B cell (primary cell): ENCODE data around the gene MRPS34. TPM values are rescaled to one million over a fixed set of nuclear protein-coding genes. Genes with fewer than 3 reads are reported as not detected.

ENCODE experiments used
- ATAC-seq: fragments of 200-7000 bp; cut with Tn5 transposase; one replicate; pipeline ENCODE4 v1.10.0; 2021; ENCODE audit warnings: low read depth, mild to moderate bottlenecking, moderate number of reproducible peaks, moderate library complexity
- CTCF ChIA-PET: fragments of 350-600 bp; sonication (Branson Sonifier 250); formaldehyde crosslinking; loops from one replicate; lab custom pipeline; 2021; ENCODE audit warnings: antibody characterized with exemption, inconsistent platforms; lab: Charles Lee
- POLR2A ChIA-PET: fragments of 350-600 bp; sonication (Branson Sonifier 250); formaldehyde crosslinking; loops from one replicate; lab custom pipeline; 2021; ENCODE audit warnings: antibody characterized with exemption; lab: Charles Lee
- DNase-seq: peaks from one replicate; pipeline ENCODE4 v3.0.0; 2013
- H2AFZ ChIP-seq: 2 replicates; pipeline ENCODE4 v1.6.1; 2012; ENCODE audit warnings: mild to moderate bottlenecking, low read depth, low read length; ENCODE audit not compliant: insufficient read depth, poor library complexity, severe bottlenecking
- H3K27ac ChIP-seq, 2 donors: 1 replicate in 1 of 2; 2 replicates in 1 of 2; pipeline ENCODE4 v1.5.1; 2012 to 2013; ENCODE audit warnings: low read length in 2 of 2, mild to moderate bottlenecking in 2 of 2, moderate library complexity in 1 of 2
- H3K27me3 ChIP-seq, 4 experiments: fragments of 200-600 bp in 1 of 4; sonication (generic) in 1 of 4; replicated peaks in 1 of 4; 1 replicate in 2 of 4; 2 replicates in 2 of 4; pipeline versions ENCODE4 v1.6.1 to v1.7.0; 2013 to 2016; ENCODE audit warnings: low read length in 3 of 4, mild to moderate bottlenecking in 2 of 4, mixed read lengths in 1 of 4, moderate library complexity in 1 of 4; ENCODE audit not compliant: insufficient read depth in 4 of 4, control insufficient read depth in 3 of 4; ENCODE audit errors: control extremely low read depth in 1 of 4
- H3K36me3 ChIP-seq, 2 experiments: replicated peaks in 1 of 2; 1 replicate in 1 of 2; 2 replicates in 1 of 2; pipeline versions ENCODE4 v1.6.1 to v1.7.1; 2013; ENCODE audit warnings: low read length in 1 of 2; ENCODE audit not compliant: insufficient read depth in 2 of 2, control insufficient read depth in 1 of 2; ENCODE audit errors: control extremely low read depth in 1 of 2, extremely low read depth in 1 of 2
- H3K4me1 ChIP-seq, 2 donors: fragments of 200-600 bp in 1 of 2; sonication (generic) in 1 of 2; 1 replicate in 1 of 2; 2 replicates in 1 of 2; pipeline versions ENCODE4 v1.5.1 to v1.6.1; 2013 to 2017; ENCODE audit warnings: low read length in 2 of 2; ENCODE audit not compliant: control insufficient read depth in 2 of 2, insufficient read depth in 2 of 2
- H3K4me2 ChIP-seq: replicated peaks from 2 replicates; pipeline ENCODE3; 2012; ENCODE audit warnings: mild to moderate bottlenecking, low read depth, low read length; ENCODE audit not compliant: poor library complexity, severe bottlenecking
- H3K4me3 ChIP-seq, 5 experiments: fragments of 200-600 bp in 1 of 5; sonication (generic) in 1 of 5; 1 replicate in 3 of 5; 2 replicates in 2 of 5; pipeline versions ENCODE4 v1.5.1 to v1.7.0; 2011 to 2016; ENCODE audit warnings: low read length in 4 of 5, mild to moderate bottlenecking in 4 of 5, low read depth in 2 of 5, control low read depth in 1 of 5, moderate library complexity in 1 of 5; ENCODE audit not compliant: insufficient read depth in 1 of 5; ENCODE audit errors: control extremely low read depth in 1 of 5, extremely low read depth in 1 of 5
- H3K79me2 ChIP-seq: fragments of 200-600 bp; sonication (generic); one replicate; pipeline ENCODE4 v1.6.0; 2016; ENCODE audit warnings: low read length; ENCODE audit not compliant: control insufficient read depth, insufficient read depth
- H3K9ac ChIP-seq: fragments of 200-600 bp; sonication (generic); 2 replicates; pipeline ENCODE4 v1.6.1; 2017; ENCODE audit warnings: mild to moderate bottlenecking, low read length, moderate library complexity
- H3K9me3 ChIP-seq, 3 donors: one replicate each; pipeline versions ENCODE4 v1.6.1 to v1.7.1; 2013; ENCODE audit warnings: low read length in 2 of 3; ENCODE audit not compliant: control insufficient read depth in 2 of 3, insufficient read depth in 1 of 3; ENCODE audit errors: control extremely low read depth in 1 of 3
- H4K20me1 ChIP-seq: 2 replicates; pipeline ENCODE4 v1.6.0; 2012; ENCODE audit warnings: mild to moderate bottlenecking, low read length; ENCODE audit not compliant: insufficient read depth, control insufficient read depth, poor library complexity, severe bottlenecking
- H3K27ac Mint-ChIP-seq: one replicate; pipeline ENCODE4 v1.8.0; 2021; ENCODE audit warnings: mixed read lengths
- H3K27me3 Mint-ChIP-seq: one replicate; pipeline ENCODE4 v1.8.0; 2021; ENCODE audit warnings: mixed read lengths
- H3K4me1 Mint-ChIP-seq: one replicate; pipeline ENCODE4 v1.8.0; 2021; ENCODE audit warnings: mixed read lengths
- H3K4me3 Mint-ChIP-seq: one replicate; pipeline ENCODE4 v1.8.0; 2021; ENCODE audit warnings: mixed read lengths
- H3K9me3 Mint-ChIP-seq: one replicate; pipeline ENCODE4 v1.8.0; 2022; ENCODE audit warnings: mixed read lengths; ENCODE audit not compliant: insufficient read depth
- EZH2 ChIP-seq: IDR thresholded peaks from 2 replicates; pipeline ENCODE4 v1.6.1; 2012; ENCODE audit warnings: borderline replicate concordance, low read depth, mild to moderate bottlenecking, moderate library complexity, low read length; ENCODE audit not compliant: insufficient read depth, poor library complexity, severe bottlenecking
- WGBS: methylation state at CpG from one replicate; pipeline ENCODE4 v1.1.5; 2013; ENCODE audit warnings: missing lambda C conversion rate; ENCODE audit not compliant: insufficient coverage; 5-methylcytosine and 5-hydroxymethylcytosine counted together
- intact Hi-C: fragments of 100-400 bp; cut with micrococcal nuclease; formaldehyde crosslinking; loops from one replicate; pipeline ENCODE4 v1.10.0; 2022
- polyA plus RNA-seq: library from polyadenylated mRNA; depleted of rRNA; stranded (reverse); fragments of >200 nt; gene quantifications from 2 replicates; pipeline ENCODE4 v1.2.3, GENCODE V29; 2012
- total RNA-seq, 2 donors: library from RNA; stranded (reverse); fragments of 120-200 nt in 1 of 2; gene quantifications; 1 replicate in 1 of 2; 2 replicates in 1 of 2; pipeline versions ENCODE4 v1.2.3 to v1.2.4, GENCODE V29; 2013 to 2022
- TF ChIP-seq, protein P1 (sequence below): fragments of 200-600 bp; IDR thresholded peaks from one replicate; pipeline ENCODE4 v1.8.0; 2022; ENCODE audit warnings: antibody characterized with exemption, mild to moderate bottlenecking

MRPS34 gene
- total and polyA plus RNA-seq, 2 donors (not counting 1 experiment from before 2014, with no cell fraction given): 44.6 to 55.2 TPM

GRCh38 chr16:1745181-1745899, 27.6 kb downstream of the MRPS34 start:
- Histone ChIP-seq H3K9ac (no peak overlapping the region), H3K36me3 (peaks cover 0 to 70% of the 10 kb centered on the region in 2 experiments), H3K4me1 (no peaks in the 10 kb centered on the region), H4K20me1 (peaks cover 65% of the 10 kb centered on the region), H3K27ac (no peak overlapping the region), H3K79me2 (peaks cover 65% of the 10 kb centered on the region), H2AFZ (no peak overlapping the region), H3K9me3 (no peaks in the 10 kb centered on the region), H3K27me3 (no peaks in the 10 kb centered on the region), H3K4me2 (no peak overlapping the region), H3K4me3 (no peak overlapping the region)
- WGBS: 93% methylated on average over 25 of the region's 25 CpGs
- ATAC-seq: no peak
- H3K27ac Mint-ChIP-seq: no peak overlapping the region
- TF ChIP-seq EZH2: no peak
- TF ChIP-seq, protein P1, sequence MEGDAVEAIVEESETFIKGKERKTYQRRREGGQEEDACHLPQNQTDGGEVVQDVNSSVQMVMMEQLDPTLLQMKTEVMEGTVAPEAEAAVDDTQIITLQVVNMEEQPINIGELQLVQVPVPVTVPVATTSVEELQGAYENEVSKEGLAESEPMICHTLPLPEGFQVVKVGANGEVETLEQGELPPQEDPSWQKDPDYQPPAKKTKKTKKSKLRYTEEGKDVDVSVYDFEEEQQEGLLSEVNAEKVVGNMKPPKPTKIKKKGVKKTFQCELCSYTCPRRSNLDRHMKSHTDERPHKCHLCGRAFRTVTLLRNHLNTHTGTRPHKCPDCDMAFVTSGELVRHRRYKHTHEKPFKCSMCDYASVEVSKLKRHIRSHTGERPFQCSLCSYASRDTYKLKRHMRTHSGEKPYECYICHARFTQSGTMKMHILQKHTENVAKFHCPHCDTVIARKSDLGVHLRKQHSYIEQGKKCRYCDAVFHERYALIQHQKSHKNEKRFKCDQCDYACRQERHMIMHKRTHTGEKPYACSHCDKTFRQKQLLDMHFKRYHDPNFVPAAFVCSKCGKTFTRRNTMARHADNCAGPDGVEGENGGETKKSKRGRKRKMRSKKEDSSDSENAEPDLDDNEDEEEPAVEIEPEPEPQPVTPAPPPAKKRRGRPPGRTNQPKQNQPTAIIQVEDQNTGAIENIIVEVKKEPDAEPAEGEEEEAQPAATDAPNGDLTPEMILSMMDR: no peak
- H3K9me3 Mint-ChIP-seq: no peaks in the 10 kb centered on the region
- no peak for DNase-seq
- H3K4me3 Mint-ChIP-seq: no peak overlapping the region
- POLR2A ChIA-PET: no interaction called here
- no peaks in the 10 kb centered on the region for H3K27me3 Mint-ChIP-seq
- intact Hi-C loops: no loop called here
- CTCF ChIA-PET: interaction anchor here (0.9 kb wide), 1 partner anchor 35 kb away, joined by 3 read pairs; no protein-coding TSS in a partner anchor
- no peaks in the 10 kb centered on the region for H3K4me1 Mint-ChIP-seq

DNA sequence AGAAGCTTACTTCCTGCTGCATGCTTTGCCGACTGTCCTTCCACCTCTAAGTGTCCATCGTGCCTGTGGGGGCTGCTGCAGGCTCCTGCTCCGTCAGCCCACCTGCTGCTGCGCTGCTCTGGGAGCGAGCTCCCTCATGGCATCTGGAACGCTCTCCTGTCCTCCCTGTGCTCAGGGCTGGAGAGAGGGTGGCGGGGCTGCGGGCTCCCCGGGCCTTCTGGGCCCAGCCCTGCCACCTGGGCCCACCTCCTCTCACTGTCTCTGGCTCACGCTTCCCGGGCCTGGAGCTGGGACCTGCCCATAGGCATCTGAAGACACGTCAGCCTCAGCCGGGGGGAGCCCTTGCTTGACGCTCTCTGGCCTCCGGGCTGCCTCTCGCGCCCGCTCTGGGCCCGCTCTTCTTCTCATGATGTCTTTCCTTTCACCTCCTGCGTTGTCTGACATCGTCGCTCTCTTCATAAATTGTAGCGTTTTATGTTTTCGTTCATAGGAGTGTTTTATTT, 28.5 kb downstream of the MRPS34 start:
- peaks cover 0 to 4% (median 0%) of the 10 kb centered on the region in 3 donors for H3K9me3 ChIP-seq
- H3K36me3 ChIP-seq: peaks cover 0 to 67% of the 10 kb centered on the region in 2 experiments
- no peaks in the 10 kb centered on the region for H3K9me3 Mint-ChIP-seq
- peaks cover 71% of the 10 kb centered on the region for H4K20me1 ChIP-seq
- H3K4me3 ChIP-seq: no peak overlapping the region
- no peak overlapping the region for H3K27ac ChIP-seq
- TF ChIP-seq, protein P1: no peak
- TF ChIP-seq EZH2: no peak
- no peak overlapping the region for H3K4me2 ChIP-seq
- no peak overlapping the region for H3K27ac Mint-ChIP-seq
- H3K4me3 Mint-ChIP-seq: no peak overlapping the region
- ChIA-PET CTCF (no interaction called here), POLR2A (interaction anchor here (0.6 kb wide), 1 partner anchor 240 kb away, joined by 4 read pairs; no protein-coding TSS in a partner anchor)
- no peak overlapping the region for H2AFZ ChIP-seq
- H3K4me1 ChIP-seq: no peaks in the 10 kb centered on the region
- no peaks in the 10 kb centered on the region for H3K4me1 Mint-ChIP-seq
- H3K9ac ChIP-seq: no peak overlapping the region
- ATAC-seq (no peak), DNase-seq (no peak)
- 96% methylated on average over 15 of the region's 24 CpGs for WGBS
- intact Hi-C loops: no loop called here
- peaks cover 63% of the 10 kb centered on the region for H3K79me2 ChIP-seq
- no peaks in the 10 kb centered on the region for H3K27me3 Mint-ChIP-seq
- no peaks in the 10 kb centered on the region for H3K27me3 ChIP-seq
